ENCODE measurements around the gene ZDHHC11.
"Not testable (repeated sequence)": the region's sequence is repeated elsewhere in the genome, so short reads cannot be mapped to it uniquely, and the experiment has no call there.

The ZDHHC11 gene

DNA sequence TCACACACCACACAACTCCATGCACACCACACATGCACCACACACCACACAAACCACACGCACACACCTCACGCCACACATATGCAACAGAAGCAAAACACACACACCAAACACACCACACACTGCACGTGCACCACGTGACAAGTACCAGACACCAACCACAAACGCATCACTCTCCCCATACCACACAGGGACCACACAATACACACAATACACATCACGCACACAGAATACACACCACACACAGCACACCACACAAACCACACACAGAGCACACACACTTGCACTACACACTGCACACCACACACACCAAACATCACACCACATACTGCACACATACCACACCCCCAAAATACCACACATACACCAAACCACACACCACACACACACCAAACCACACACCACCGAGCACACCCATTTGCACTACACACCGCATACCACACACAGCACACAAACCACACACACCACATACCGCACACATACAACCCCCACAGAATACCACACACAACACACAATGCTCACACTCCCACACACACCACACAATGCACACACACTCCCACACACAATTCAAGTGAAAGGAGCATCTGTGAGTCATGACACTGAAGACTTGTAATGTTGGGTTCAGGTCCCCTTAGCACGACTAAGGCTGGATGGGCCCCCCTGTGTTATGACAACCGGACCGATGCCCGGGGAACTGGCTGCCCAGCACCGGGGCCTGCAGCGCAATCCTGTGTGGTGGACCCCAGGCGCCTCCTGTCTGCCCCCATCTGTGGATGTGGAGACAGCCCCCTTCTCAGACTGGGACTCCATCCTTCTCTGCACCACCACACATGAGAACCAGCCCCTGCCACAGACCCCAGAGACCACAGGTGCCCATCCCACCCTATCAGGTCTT lies 6.0 kb upstream of the ZDHHC11 start:
- DNase-seq: no peak

GRCh38 chr5:855771-856530 lies 5.2 kb upstream of the ZDHHC11 start:
- no peak for DNase-seq

- no peak for DNase-seq
Measured at GRCh38 chr5:854966-855743, 4.4 kb upstream of the ZDHHC11 start.

GRCh38 chr5:854217-854616 lies 3.4 kb upstream of the ZDHHC11 start:
- DNase-seq: no peak

DNA sequence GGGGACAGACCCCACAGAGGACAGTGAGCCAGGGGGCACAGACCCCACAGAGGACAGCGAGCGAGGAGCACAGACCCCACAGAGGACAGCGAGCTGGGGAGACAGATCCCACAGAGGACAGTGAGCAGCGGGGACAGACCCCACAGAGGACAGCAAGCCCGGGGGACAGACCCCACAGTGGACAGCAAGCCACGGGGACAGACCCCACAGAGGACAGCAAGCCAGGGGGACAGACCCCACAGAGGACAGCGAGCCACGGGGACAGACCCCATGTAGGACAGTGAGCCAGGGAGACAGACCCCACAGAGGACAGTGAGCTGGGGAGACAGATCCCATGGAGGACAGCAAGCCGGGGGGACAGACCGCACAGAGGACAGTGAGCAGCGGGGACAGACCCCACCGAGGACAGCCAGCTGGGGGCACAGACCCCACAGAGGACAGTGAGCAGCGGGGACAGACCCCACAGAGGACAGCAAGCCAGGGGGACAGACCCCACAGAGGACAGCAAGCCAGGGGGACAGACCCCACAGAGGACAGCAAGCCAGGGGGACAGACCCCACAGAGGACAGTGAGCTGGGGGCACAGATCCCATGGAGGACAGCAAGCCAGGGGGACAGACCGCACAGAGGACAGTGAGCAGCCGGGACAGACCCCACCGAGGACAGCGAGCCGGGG lies 2.8 kb upstream of the ZDHHC11 start:
- DNase-seq: not testable (repeated sequence)

- no peak for DNase-seq
Measured at GRCh38 chr5:852431-853401, 1.9 kb upstream of the ZDHHC11 start.

- DNase-seq: no peak
Measured at GRCh38 chr5:852018-852417, 1.2 kb upstream of the ZDHHC11 start.

DNA sequence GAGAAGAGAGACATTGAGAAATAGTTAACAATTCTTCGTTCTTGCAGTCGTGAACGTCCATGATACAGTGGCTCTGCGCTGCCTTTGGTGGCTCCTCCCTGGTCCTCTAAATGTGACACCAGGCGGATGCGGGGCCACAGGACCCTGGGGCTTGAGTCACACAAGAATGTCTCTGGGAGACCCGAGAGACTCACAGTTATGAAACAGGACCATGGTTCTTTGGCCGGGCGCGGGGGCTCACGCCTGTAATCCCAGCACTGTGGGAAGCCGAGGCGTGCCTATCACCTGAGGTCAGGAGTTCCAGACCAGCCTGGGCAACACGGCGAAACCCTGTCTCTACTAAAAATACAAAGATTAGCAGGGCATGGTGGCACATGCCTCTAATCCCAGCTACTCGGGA lies 767 bp upstream of the ZDHHC11 start:
- no peak for DNase-seq

DNA sequence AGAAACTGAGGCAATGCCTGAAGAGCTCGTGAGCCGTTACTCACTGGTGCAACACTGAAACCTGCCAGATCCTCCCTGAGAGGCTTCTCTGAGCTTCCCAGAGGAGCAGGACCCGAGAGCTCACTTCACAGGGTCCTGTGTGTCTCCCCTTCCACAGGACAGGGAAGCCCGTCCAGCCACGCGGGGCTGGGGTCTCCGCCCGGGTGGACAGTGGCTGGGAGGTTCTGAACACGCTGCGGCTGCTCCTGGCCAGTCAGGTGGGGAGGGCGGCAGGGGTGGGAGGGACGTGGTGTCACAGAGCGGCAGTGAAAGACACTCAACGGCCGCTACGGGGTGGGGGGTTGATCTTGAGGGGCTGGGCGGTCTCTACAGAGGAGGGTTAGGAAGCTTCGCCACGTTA lies 290 bp upstream of the ZDHHC11 start:
- no peak for DNase-seq

DNA sequence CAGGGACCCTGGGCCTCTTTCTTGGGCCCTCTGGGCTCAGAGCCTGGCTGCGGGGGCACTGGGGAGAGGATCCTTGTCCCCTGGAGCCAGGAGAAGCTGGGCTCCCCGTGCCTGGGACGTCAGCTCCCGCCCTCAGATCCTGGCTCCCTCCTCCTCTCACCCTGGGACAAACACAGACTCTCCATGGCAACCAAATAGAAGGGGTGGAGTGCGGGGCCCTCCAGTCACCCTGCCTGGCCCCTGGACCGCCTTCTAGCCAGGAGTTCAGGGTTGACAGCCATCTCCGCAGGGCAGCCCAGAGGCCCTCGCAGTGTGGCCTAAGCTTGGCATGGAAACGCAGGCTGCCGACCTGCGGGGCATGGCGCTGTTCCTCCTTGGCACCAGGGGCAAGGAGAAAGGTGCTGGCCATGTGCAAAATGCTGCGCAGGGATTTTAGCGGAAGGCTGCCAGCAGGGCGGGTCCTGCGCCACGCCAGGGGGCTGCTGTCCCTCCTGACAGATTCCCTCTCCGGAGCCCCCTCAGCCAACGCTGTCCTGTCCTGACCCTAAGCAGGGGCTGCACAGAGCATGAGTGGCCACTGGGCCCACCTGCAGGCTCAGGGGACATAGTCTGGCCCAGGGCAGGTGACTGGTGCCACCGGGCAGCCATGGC lies 1.0 kb downstream of the ZDHHC11 start:
- no peak for DNase-seq

DNA sequence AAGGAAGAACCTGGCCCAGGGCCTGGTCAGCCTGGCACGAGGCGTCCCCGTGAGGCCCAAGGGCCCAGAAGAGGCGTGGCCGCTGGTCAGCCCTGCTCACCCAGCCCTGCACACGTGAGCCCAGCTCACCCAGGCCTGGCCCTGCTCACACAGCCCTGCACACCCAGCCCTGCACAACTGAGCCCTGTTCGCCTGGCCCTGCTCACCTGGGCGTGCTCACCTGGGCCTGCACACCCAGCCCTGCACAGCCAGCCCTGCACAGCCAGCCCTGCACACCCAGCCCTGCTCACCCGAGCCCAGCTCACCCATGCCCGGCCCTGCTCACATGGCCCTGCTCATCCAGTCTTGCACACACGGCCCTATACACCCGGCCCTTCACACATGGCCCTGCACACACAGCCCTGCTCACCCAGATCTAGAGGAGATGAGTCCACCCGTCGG lies 2.1 kb downstream of the ZDHHC11 start:
- DNase-seq: no peak

DNA sequence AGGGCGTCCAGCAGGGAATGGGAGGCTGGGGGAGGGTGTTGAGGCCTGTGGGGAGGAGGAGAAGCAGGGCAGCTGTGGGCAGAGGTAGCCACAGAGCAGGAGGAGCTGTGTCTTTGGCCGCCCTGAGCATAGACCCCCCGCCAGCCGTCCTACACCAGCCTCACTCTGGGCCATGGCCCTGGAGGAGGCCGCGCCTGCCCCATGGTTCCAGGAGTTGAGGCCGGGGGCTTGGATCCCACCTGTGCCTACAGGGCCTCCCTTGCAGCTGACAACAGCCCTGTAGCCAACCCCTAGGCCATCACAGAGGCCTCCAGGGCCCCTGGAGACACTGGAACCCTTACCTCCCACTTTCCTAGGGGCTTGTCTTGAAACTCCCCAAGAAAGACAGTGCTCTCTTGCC lies 3.0 kb downstream of the ZDHHC11 start:
- DNase-seq: not testable (repeated sequence)

DNA sequence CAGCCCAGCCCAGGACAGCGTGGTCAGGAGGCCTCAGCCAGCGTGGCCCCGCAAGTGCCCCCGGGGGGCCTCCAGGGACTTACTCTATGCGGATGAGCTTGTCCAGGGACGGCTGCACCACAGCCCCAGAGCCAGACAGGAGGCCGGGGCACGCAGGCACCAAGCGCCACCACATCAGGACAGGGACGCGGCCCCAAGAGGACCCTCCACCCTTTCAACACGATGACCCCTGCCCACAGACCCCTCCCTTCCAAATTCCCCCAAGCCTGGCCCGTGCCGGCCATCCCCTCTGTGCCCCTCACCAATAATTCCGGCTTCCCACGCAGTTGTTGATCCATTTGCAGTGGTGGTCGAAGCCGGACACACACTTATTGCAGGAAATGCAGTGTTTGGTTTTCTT lies 3.6 kb downstream of the ZDHHC11 start:
- not testable (repeated sequence) for DNase-seq

DNA sequence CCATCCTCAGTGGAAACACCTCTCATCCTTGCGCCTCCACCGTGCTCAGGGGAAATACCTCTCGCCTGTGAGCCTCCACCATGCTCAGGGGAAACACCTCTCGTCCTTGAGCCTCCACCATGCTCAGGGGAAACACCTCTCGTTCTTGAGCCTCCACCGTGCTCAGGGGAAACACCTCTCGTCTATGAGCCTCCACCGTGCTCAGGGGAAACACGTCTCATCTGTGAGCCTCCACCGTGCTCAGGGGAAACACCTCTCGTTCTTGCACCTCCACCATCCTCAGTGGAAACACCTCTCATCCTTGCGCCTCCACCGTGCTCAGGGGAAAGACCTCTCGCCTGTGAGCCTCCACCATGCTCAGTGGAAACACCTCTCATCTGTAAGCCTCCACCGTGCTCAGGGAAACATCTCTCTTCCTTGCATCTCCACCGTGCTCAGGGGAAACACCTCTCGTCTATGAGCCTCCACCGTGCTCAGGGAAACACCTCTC lies 4.1 kb downstream of the ZDHHC11 start:
- DNase-seq: not testable (repeated sequence)

GRCh38 chr5:845676-846601 lies 4.8 kb downstream of the ZDHHC11 start:
- not testable (repeated sequence) for DNase-seq

DNA sequence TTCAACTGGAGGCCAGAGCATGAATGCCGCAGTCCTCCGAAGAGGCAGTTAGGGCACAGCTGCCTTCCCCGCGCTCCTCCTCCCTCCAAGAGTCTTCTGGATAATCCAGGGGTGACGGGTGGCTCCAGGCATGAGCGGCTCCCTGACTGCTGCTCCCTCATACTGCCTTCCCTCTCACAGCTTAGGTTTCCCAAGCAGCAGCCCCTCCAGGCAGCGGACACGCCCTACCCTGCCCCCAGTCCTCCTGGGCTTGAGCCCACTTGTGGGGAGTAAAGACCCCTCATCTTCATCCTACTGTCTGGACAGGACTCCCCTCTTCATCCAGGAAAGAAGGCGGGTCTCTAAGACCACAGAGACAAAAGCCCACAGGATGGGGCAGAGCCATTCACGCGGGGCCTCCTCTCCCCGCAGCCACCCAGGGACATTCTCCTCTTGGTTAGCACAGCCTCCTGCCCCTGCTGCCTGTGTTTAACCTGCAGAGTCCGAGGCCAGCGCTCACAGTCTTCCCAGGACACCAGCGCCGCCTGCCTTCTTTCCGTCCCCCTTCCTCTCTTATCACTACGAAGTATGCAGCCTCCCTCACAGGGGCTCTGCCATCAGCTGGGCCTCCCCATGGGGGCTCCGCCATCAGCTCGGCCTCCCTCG lies 5.6 kb downstream of the ZDHHC11 start:
- DNase-seq: not testable (repeated sequence)

DNA sequence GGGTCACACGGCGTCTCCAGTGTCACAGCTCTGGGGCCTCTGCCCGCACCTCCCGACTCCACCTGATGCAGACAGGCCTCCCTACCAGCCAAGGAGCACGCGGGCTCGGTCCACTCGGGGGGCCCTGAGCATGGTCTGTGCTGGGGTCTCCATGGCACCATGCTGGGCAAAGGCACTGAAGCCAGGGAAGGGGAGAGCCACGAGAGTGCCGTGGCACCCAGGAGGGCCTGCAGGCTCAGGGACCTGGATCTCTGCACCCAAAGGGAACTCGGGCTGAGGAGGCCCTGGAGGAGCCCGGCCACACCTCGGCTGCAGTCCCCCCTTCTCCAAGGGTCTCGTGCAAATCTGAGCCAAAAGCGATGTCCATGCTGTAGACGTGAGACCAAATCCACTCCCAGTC lies 6.4 kb downstream of the ZDHHC11 start:
- not testable (repeated sequence) for DNase-seq

DNA sequence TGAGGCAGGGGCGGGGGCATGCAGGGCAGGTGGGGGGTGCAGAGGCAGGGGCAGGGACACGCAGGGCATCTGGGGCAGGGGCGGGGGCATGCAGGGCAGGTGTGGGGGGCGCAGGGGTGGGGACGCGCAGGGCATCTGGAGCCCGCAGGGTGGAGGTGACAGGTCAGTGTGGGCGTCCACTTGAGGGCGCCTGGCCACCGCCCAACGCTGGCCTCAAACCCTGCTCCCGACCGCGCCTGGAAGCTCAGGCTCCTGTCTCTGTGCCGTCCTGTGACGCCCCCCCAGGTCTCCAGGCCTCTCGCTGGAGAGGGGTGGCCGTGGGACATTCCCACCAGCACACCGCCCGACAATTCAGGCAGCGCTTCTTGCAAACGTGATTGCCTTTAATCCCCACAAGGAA lies 6.9 kb downstream of the ZDHHC11 start:
- DNase-seq: not testable (repeated sequence)

GRCh38 chr5:843371-843770 lies 7.4 kb downstream of the ZDHHC11 start:
- not testable (repeated sequence) for DNase-seq
